ENCODE measurements around the gene MYRFL. TPM values are rescaled to one million over a fixed set of nuclear protein-coding genes. Genes with fewer than 3 reads are reported as not detected.

MYRFL gene
- polyA plus RNA-seq, 1 donor from 2014 or later: not detected

DNA sequence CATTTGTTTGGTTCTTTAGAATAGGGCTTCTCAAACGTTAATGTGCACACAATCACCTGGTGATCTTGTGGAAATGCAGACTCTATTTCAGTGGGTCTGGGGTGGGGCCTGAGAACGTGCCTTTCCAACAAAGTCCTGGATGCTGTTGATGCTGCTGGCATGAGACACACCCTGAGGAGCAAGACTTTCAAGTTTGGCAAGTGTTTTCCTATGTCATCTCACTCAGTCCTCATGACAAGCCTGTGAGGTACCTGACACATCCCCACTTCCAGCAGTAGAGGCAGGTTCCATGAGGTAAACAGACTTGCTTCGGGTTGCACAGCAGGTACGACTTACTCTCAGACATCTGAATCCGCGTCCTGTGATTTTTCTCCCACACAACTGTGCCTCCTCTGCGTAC, 147.1 kb downstream of the MYRFL start:
- no peak overlapping the region for H3K4me2 ChIP-seq (ENCODE audit: low read length)
- H2AFZ ChIP-seq (ENCODE audit: low read depth, low read length): no peak overlapping the region
- H3K27ac ChIP-seq (ENCODE audit: low read length): no peak overlapping the region
- H3K27me3 ChIP-seq (ENCODE audit: insufficient read depth, low read depth, low read length): no peaks in the 10 kb centered on the region
- no peaks in the 10 kb centered on the region for H3K9me3 ChIP-seq (ENCODE audit: low read length)
- H3K36me3 ChIP-seq (ENCODE audit: insufficient read depth, low read length): no peaks in the 10 kb centered on the region
- H3K79me2 ChIP-seq (replicated peaks; ENCODE audit: insufficient read depth, low read length): no peaks in the 10 kb centered on the region
- H3K9me2 ChIP-seq (ENCODE audit: insufficient read depth, low read length): no peaks in the 10 kb centered on the region
- no peaks in the 10 kb centered on the region for H3F3A ChIP-seq (ENCODE audit: insufficient read depth, low read length, poor library complexity, severe bottlenecking)
- H4K20me1 ChIP-seq (ENCODE audit: insufficient read depth): no peaks in the 10 kb centered on the region
- H3K9ac ChIP-seq (ENCODE audit: low read length): no peak overlapping the region
- H3K4me3 ChIP-seq (ENCODE audit: low read length): no peak overlapping the region
- no peak for TF ChIP-seq MXI1 (conservative IDR thresholded peaks at IDR 0.05; ENCODE audit: poor library complexity, severe bottlenecking)

DNA sequence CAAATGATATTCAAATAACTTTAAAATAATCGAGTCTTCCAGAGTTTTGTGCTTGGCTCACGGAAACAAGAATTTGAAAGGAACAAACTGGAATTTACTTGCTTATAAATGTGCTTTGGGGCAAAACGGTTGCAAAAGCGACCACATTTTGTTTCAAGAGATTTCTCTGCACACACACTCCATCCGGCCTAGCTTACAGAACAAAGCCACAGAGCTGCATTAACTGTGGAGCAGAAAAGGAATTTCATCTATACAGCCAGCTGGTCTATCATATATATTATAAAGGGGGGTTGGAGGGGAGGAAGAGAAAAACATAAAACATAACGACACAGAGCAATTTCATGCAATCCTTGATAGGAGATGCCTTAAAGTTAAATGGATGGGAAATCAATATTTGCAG, 153.0 kb downstream of the MYRFL start:
- Histone ChIP-seq H3K79me2 (replicated peaks; ENCODE audit: insufficient read depth, low read length) (no peaks in the 10 kb centered on the region), H3K4me2 (ENCODE audit: low read length) (no peak overlapping the region), H3K9me2 (ENCODE audit: insufficient read depth, low read length) (no peaks in the 10 kb centered on the region), H3K27me3 (ENCODE audit: insufficient read depth, low read depth, low read length) (no peaks in the 10 kb centered on the region), H3K9me3 (ENCODE audit: low read length) (no peaks in the 10 kb centered on the region), H3K27ac (ENCODE audit: low read length) (no peak overlapping the region), H3K9ac (ENCODE audit: low read length) (no peak overlapping the region), H3F3A (ENCODE audit: insufficient read depth, low read length, poor library complexity, severe bottlenecking) (no peaks in the 10 kb centered on the region), H4K20me1 (ENCODE audit: insufficient read depth) (no peaks in the 10 kb centered on the region), H3K36me3 (ENCODE audit: insufficient read depth, low read length) (no peaks in the 10 kb centered on the region), H2AFZ (ENCODE audit: low read depth, low read length) (no peak overlapping the region), H3K4me3 (ENCODE audit: low read length) (no peak overlapping the region)
- TF ChIP-seq EP300 (conservative IDR thresholded peaks at IDR 0.05; ENCODE audit: poor library complexity, severe bottlenecking) (no peak), EZH2 (IDR thresholded peaks at IDR 0.05; ENCODE audit: borderline replicate concordance, insufficient read depth, low read length, poor library complexity, severe bottlenecking) (no peak), SMC3 (conservative IDR thresholded peaks at IDR 0.05; ENCODE audit: poor library complexity) (no peak), MXI1 (conservative IDR thresholded peaks at IDR 0.05; ENCODE audit: poor library complexity, severe bottlenecking) (no peak), TAF1 (IDR thresholded peaks at IDR 0.05; ENCODE audit: low read depth) (no peak)

DNA sequence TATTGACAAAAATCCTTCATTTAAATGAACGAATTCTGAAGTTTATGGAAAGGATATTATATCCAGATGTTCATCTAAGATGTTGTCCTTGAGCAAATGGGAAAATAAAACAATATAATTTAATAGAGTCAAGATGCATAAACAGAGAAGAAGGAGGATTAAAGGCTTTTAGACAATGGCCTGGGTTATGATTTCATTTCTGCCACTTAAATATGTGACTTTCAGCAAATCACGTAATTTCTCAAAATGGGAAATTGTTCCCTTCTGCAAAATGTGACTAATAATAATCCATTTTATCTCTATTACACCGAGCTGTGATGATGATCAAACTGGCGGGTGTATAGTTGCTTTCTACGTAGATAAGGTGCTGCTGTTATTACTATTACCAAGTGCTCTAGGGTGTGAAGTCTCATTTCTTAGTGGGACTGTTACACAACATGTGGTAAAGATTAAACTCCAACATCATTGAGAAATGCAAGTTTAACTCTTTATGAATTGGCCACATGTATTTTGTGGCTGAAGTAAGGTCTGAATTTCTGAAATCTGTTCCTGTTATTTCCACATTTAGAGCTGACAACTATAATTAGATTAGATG, 157.0 kb downstream of the MYRFL start:
- H3K9me2 ChIP-seq (ENCODE audit: insufficient read depth, low read length): no peaks in the 10 kb centered on the region
- H3K36me3 ChIP-seq (ENCODE audit: insufficient read depth, low read length): no peaks in the 10 kb centered on the region
- TF ChIP-seq, protein P1, sequence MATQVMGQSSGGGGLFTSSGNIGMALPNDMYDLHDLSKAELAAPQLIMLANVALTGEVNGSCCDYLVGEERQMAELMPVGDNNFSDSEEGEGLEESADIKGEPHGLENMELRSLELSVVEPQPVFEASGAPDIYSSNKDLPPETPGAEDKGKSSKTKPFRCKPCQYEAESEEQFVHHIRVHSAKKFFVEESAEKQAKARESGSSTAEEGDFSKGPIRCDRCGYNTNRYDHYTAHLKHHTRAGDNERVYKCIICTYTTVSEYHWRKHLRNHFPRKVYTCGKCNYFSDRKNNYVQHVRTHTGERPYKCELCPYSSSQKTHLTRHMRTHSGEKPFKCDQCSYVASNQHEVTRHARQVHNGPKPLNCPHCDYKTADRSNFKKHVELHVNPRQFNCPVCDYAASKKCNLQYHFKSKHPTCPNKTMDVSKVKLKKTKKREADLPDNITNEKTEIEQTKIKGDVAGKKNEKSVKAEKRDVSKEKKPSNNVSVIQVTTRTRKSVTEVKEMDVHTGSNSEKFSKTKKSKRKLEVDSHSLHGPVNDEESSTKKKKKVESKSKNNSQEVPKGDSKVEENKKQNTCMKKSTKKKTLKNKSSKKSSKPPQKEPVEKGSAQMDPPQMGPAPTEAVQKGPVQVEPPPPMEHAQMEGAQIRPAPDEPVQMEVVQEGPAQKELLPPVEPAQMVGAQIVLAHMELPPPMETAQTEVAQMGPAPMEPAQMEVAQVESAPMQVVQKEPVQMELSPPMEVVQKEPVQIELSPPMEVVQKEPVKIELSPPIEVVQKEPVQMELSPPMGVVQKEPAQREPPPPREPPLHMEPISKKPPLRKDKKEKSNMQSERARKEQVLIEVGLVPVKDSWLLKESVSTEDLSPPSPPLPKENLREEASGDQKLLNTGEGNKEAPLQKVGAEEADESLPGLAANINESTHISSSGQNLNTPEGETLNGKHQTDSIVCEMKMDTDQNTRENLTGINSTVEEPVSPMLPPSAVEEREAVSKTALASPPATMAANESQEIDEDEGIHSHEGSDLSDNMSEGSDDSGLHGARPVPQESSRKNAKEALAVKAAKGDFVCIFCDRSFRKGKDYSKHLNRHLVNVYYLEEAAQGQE (IDR thresholded peaks at IDR 0.05; ENCODE audit: borderline replicate concordance): no peak
- no peak for TF ChIP-seq EZH2 (IDR thresholded peaks at IDR 0.05; ENCODE audit: borderline replicate concordance, insufficient read depth, low read length, poor library complexity, severe bottlenecking)
- TF ChIP-seq MXI1 (conservative IDR thresholded peaks at IDR 0.05; ENCODE audit: poor library complexity, severe bottlenecking): no peak
- no peak for TF ChIP-seq POLR2AphosphoS5 (IDR thresholded peaks at IDR 0.05)
- TF ChIP-seq RAD21 (conservative IDR thresholded peaks at IDR 0.05): no peak
- TF ChIP-seq, protein P2, sequence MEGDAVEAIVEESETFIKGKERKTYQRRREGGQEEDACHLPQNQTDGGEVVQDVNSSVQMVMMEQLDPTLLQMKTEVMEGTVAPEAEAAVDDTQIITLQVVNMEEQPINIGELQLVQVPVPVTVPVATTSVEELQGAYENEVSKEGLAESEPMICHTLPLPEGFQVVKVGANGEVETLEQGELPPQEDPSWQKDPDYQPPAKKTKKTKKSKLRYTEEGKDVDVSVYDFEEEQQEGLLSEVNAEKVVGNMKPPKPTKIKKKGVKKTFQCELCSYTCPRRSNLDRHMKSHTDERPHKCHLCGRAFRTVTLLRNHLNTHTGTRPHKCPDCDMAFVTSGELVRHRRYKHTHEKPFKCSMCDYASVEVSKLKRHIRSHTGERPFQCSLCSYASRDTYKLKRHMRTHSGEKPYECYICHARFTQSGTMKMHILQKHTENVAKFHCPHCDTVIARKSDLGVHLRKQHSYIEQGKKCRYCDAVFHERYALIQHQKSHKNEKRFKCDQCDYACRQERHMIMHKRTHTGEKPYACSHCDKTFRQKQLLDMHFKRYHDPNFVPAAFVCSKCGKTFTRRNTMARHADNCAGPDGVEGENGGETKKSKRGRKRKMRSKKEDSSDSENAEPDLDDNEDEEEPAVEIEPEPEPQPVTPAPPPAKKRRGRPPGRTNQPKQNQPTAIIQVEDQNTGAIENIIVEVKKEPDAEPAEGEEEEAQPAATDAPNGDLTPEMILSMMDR (IDR thresholded peaks at IDR 0.05; ENCODE audit: poor library complexity, severe bottlenecking): no peak
- no peak for TF ChIP-seq EP300 (conservative IDR thresholded peaks at IDR 0.05; ENCODE audit: poor library complexity, severe bottlenecking)
- no peak for TF ChIP-seq TAF1 (IDR thresholded peaks at IDR 0.05; ENCODE audit: low read depth)
- TF ChIP-seq SMC3 (conservative IDR thresholded peaks at IDR 0.05; ENCODE audit: poor library complexity): no peak
- no peak overlapping the region for H2AFZ ChIP-seq (ENCODE audit: low read depth, low read length)
- H3K27me3 ChIP-seq (ENCODE audit: insufficient read depth, low read depth, low read length): no peaks in the 10 kb centered on the region
- no peak overlapping the region for H3K9ac ChIP-seq (ENCODE audit: low read length)
- H4K20me1 ChIP-seq (ENCODE audit: insufficient read depth): no peaks in the 10 kb centered on the region
- no peak overlapping the region for H3K27ac ChIP-seq (ENCODE audit: low read length)
- no peaks in the 10 kb centered on the region for H3F3A ChIP-seq (ENCODE audit: insufficient read depth, low read length, poor library complexity, severe bottlenecking)
- H3K4me2 ChIP-seq (ENCODE audit: low read length): no peak overlapping the region
- no peak overlapping the region for H3K4me3 ChIP-seq (ENCODE audit: low read length)
- no peaks in the 10 kb centered on the region for H3K79me2 ChIP-seq (replicated peaks; ENCODE audit: insufficient read depth, low read length)
- no peaks in the 10 kb centered on the region for H3K9me3 ChIP-seq (ENCODE audit: low read length)
